Right lung (tissue), 5 donors: ENCODE measurements around the gene PTPRN2. TPM values are rescaled to one million over a fixed set of nuclear protein-coding genes. Genes with fewer than 3 reads are reported as not detected.

Source experiments
- DNase-seq, 2 donors: peaks; one replicate each; pipeline ENCODE4 v3.0.0-alpha.2; 2013
- polyA plus RNA-seq, 5 donors: library from polyadenylated mRNA; unstranded; fragments of 120-200 nt; gene quantifications; one replicate each; pipeline versions ENCODE4 v1.2.1 to v1.2.3, GENCODE V29; 2013; ENCODE audit warnings: inconsistent platforms in 1 of 5, low replicate concordance in 1 of 5; ENCODE audit not compliant: insufficient read length in 5 of 5, insufficient read depth in 1 of 5

Gene PTPRN2
- polyA plus RNA-seq, 5 donors, result 6.2 to 8.1 (median 7.0) TPM

GRCh38 chr7:158403013-158403821, 184.4 kb downstream of the PTPRN2 start:
- DNase-seq, result no peak

GRCh38 chr7:158402471-158402870, 185.2 kb downstream of the PTPRN2 start:
- DNase-seq, result no peak

GRCh38 chr7:158401826-158402225, 185.8 kb downstream of the PTPRN2 start:
- no peak for DNase-seq

GRCh38 chr7:158401295-158401694, 186.3 kb downstream of the PTPRN2 start:
- no peak for DNase-seq

- DNase-seq, result no peak
Observed at GRCh38 chr7:158400601-158401225, 186.9 kb downstream of the PTPRN2 start.

- DNase-seq, result no peak
Observed at GRCh38 chr7:158399762-158400161, 187.9 kb downstream of the PTPRN2 start.

GRCh38 chr7:158398750-158399149, 188.9 kb downstream of the PTPRN2 start:
- no peak for DNase-seq

GRCh38 chr7:158397885-158398284, 189.7 kb downstream of the PTPRN2 start:
- DNase-seq, result no peak

- peak; percentile 45 for DNase-seq
Observed at GRCh38 chr7:158396982-158397862, 190.4 kb downstream of the PTPRN2 start.

GRCh38 chr7:158396301-158396905, 191.2 kb downstream of the PTPRN2 start:
- DNase-seq, result peak; percentile 18 to 23

- DNase-seq, result no peak
Observed at GRCh38 chr7:158395780-158396278, 191.8 kb downstream of the PTPRN2 start.

- no peak for DNase-seq
Observed at GRCh38 chr7:158395349-158395748, 192.3 kb downstream of the PTPRN2 start.

- DNase-seq, result peak in 1 of 2 donors; percentile 21
Observed at GRCh38 chr7:158394936-158395335, 192.7 kb downstream of the PTPRN2 start.

- no peak for DNase-seq
Observed at GRCh38 chr7:158393926-158394625, 193.5 kb downstream of the PTPRN2 start.

- DNase-seq, result no peak
Observed at GRCh38 chr7:158392251-158392650, 195.4 kb downstream of the PTPRN2 start.

GRCh38 chr7:158391541-158391940, 196.1 kb downstream of the PTPRN2 start:
- no peak for DNase-seq

- DNase-seq, result no peak
Observed at GRCh38 chr7:158391141-158391540, 196.5 kb downstream of the PTPRN2 start.

GRCh38 chr7:158390460-158390859, 197.2 kb downstream of the PTPRN2 start:
- DNase-seq, result no peak

GRCh38 chr7:158389514-158390425, 197.9 kb downstream of the PTPRN2 start:
- no peak for DNase-seq

GRCh38 chr7:158388928-158389327, 198.7 kb downstream of the PTPRN2 start:
- no peak for DNase-seq
